ENCODE data around the gene SCRG1.

- TF ChIP-seq, protein P1, sequence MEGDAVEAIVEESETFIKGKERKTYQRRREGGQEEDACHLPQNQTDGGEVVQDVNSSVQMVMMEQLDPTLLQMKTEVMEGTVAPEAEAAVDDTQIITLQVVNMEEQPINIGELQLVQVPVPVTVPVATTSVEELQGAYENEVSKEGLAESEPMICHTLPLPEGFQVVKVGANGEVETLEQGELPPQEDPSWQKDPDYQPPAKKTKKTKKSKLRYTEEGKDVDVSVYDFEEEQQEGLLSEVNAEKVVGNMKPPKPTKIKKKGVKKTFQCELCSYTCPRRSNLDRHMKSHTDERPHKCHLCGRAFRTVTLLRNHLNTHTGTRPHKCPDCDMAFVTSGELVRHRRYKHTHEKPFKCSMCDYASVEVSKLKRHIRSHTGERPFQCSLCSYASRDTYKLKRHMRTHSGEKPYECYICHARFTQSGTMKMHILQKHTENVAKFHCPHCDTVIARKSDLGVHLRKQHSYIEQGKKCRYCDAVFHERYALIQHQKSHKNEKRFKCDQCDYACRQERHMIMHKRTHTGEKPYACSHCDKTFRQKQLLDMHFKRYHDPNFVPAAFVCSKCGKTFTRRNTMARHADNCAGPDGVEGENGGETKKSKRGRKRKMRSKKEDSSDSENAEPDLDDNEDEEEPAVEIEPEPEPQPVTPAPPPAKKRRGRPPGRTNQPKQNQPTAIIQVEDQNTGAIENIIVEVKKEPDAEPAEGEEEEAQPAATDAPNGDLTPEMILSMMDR (IDR thresholded peaks at IDR 0.05), result no peak
- no peak for TF ChIP-seq EZH2 (IDR thresholded peaks at IDR 0.05; ENCODE audit: borderline replicate concordance, insufficient read depth, low read depth, low read length, poor library complexity, severe bottlenecking)
Measured at GRCh38 chr4:173403051-173403450, 4.1 kb upstream of the SCRG1 start.
